Stimulated activated CD8-positive, alpha-beta memory T cell treated with anti-CD3 and anti-CD28 coated beads, Interleukin-4, amount 100 ng/mL, for 24 hours (primary cell): ENCODE measurements around the gene TERT.
A peak's percentile ranks its signal among the peaks of the same experiment; 100 is the strongest.
"Not testable (repeated sequence)": the region's sequence is repeated elsewhere in the genome, so short reads cannot be mapped to it uniquely, and the experiment has no call there.

Source experiments
- DNase-seq: peaks from one replicate; pipeline ENCODE4 v3.0.0-alpha.2; 2020; ENCODE audit warnings: low read depth

Gene TERT

GRCh38 chr5:1278656-1279442, 16.0 kb downstream of the TERT start:
- no peak for DNase-seq

DNA sequence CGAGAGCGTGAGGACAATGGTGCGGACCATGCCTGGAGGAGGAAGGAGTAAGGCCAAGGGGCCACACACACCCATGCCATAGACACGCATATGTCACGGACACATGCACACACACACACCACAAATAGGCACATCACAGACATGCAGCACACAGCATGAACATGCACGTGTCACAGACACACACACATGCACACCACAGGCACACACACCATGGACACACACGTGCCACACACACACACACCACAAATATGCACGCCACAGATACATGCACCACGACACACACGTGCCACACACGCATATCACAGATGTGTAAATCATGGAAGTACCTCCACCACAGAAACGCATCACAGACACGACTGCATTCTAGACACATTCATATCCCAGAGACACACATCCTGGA, 16.7 kb downstream of the TERT start:
- no peak for DNase-seq

DNA sequence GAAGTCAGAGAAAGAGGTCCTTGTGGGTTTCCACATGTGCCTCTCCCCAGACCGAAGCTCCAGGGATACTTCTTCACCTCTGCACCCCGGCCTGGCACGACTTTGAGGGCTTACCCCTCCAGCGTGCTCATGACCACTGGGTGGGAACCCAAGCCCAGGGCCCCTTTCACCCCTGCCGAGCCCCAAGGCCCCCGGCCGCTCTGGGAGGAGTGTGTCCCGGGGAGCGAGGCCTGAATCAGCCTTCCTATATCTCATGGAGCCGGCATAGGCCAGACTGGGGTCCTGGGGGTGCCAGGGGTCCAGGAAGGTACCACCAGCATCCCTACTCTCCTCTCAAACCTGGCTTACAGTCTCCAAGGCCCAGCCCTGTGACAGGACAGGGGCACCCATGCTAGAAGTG, 17.1 kb downstream of the TERT start:
- DNase-seq: no peak

GRCh38 chr5:1277331-1277730, 17.5 kb downstream of the TERT start:
- no peak for DNase-seq

DNA sequence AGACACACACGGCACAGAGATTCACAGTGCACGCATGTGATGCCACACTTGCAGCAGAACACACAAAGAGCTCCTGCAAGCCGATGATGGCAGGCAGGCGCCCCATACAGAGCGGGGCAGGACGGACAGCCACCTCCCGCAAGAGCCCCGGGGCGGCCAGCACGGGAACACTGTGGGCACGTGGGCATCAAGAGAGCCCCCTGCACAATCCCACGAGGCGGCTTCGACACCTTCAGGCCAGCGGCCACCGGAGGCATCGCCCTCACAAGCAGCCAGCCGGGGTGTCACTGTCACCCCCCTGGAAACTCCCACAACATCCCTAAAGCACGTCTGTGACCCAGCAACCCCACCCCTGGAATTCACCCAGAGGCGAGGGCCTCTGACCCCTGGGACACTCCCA, 17.9 kb downstream of the TERT start:
- DNase-seq: no peak

- not testable (repeated sequence) for DNase-seq
Measured at GRCh38 chr5:1275397-1276391, 19.2 kb downstream of the TERT start.

- no peak for DNase-seq
Measured at GRCh38 chr5:1274471-1274870, 20.4 kb downstream of the TERT start.

DNA sequence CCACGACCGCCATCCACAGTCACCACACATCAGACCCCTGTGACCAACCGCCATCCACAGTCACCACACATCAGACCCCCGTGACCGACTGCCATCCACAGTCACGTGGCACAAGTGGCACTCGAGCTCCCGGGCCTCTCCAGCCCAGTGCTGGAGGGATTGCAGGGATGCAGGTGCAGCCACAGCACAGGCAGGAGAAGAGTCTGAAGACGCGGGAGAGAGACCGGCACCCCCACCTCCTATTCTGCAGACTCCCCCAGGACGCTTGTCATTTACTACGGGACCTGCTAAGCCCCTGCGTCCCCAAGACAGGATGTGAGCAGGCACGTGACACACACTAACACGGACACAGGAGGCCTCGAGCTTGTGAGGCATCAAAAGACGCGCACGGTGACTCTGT, 21.1 kb downstream of the TERT start:
- DNase-seq: no peak

GRCh38 chr5:1272201-1272600, 22.7 kb downstream of the TERT start:
- DNase-seq: no peak

DNA sequence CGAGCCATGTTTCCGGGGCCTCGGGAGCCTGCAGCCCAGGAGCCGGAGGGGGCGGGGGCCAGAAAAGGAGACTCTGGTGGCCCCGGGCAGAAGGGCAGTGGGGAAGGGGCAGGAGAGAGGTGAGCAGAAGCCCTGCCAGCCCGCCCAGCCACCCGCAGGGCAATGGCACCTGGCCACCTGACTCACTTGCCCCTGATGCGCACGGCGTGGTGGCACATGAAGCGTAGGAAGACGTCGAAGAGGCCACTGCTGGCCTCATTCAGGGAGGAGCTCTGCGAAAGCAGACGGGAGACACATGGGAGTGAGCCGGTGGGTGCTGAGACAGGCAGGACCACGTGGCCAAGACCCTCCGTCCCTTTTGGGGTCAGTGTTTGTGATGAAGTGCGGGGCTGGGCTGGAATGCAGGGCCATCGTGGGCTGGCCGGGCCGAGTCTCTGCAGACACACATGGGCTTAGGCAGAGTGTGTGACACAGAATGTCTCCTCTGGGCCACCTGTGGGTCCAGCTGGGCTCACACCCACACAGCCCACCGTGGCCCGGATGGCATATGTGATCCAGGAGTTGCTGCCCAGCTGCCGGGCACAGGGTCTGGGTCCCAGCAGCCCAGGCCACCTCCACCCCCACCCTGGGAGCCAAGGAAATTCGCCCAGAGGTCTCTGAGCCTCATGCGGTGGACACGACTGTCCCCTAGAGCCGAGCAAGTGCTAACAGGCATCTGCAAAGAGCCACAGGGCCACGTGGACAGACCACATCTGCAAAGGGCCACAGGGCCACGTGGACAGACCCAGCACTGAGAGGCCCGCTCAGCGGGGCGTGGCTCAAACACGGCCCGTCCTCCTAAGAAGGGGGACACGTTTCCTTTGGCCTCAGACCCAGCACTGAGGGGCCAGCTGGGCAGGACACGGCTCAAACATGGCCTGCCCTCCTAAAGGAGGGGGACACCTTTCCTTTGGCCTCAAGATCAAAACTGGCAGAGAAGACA, 23.6 kb downstream of the TERT start:
- DNase-seq: no peak

GRCh38 chr5:1270426-1270825, 24.4 kb downstream of the TERT start:
- DNase-seq: no peak

DNA sequence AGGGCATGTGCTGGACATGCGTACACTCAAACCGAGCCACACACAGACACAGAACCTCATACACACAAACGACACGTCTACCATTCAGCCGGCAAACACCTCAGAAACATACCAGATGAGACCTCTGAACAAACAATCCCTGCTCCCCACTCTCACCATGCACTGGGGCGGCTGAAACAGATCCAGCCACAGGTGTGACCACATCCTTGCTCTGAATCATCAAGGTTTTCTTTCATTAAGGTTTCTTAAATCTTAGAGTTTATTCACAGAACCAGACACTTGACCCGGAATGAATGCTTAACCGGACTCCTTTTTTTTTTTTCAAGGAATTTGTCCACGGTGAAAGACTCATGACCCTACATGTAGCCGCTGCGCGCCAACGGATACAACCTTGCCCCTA, 26.2 kb downstream of the TERT start:
- DNase-seq: peak; percentile 7

- no peak for DNase-seq
Measured at GRCh38 chr5:1268056-1268455, 26.8 kb downstream of the TERT start.

DNA sequence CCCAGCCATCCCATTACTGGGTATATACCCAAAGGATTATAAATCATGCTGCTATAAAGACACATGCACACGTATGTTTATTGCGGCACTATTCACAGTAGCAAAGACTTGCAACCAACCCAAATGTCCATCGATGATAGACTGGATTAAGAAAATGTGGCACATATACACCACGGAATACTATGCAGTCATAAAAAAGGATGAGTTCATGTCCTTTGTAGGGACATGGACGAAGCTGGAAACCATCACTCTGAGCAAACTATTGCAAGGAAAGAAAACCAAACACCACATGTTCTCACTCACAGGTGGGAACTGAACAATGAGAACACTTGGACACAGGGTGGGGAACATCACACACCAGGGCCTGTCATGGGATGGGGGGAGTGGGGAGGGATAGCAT, 27.4 kb downstream of the TERT start:
- DNase-seq: not testable (repeated sequence)

GRCh38 chr5:1266791-1267190, 28.1 kb downstream of the TERT start:
- no peak for DNase-seq

DNA sequence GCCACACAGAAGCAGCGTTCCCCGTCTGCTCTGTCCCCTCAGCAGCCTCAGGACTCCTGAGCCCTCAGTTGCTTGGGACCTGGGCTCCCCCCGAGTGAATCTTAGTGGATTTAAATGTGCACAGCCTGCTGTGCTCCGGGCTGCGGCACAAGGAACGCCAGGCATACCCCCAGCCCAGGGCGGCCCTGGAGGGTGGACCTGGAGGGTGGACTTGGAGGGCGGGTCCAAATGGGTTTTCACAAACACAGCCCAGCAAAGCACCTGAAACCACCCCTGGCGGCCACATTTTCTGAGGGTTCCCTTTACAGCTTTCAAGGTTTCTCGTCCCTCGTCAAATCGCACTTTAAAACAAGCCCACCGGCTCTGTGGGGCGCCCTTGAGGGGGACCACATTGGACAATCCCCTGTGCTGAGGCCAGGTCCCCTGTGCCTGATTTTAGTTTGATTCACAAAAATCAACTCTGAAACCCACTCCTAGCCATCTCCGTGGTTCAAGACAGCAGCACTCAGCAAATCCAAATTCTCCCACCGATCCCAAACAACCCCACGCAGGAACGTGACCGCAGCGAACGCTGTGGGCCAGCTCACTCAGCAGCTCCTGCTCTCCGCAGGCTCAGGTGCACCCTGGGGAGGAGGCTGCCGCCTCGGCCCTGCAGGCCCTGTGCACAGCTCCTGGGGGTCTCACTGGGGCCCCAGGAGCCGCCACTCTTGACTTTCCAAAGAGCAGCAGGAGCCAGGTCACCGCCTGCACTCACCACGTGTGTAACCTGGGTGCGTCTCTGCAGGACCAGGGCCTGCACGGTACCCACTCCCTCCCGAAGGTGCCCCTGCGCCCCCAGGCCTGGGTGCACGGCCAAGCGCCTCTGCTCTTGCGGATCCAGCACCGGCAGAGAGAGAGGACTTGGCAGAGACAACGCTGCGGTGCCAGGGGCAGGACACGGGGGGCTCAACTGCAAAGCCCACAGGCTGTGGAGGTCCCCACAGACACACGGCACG, 29.1 kb downstream of the TERT start:
- DNase-seq: no peak

- DNase-seq: no peak
Measured at GRCh38 chr5:1265026-1265425, 29.8 kb downstream of the TERT start.

DNA sequence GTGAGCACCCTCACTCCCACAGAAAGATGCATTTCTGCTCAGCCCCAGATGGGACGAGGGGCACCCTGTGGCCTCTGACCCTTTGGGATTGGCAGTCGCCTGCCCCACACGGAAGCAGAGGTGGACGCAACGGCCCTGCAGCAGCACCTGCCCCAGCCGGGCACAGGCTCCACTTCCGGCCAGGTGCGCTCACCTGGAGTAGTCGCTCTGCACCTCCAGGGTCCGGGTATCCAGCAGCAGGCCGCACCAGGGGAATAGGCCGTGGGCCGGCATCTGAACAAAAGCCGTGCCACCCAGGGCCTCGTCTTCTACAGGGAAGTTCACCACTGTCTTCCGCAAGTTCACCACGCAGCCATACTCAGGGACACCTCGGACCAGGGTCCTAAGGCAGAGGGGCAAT, 30.7 kb downstream of the TERT start:
- no peak for DNase-seq

GRCh38 chr5:1262381-1262780, 32.5 kb downstream of the TERT start:
- DNase-seq: no peak

- DNase-seq: no peak
Measured at GRCh38 chr5:1261643-1262042, 33.2 kb downstream of the TERT start.
